ENCODE measurements around the gene RAD51B.

The RAD51B gene

DNA sequence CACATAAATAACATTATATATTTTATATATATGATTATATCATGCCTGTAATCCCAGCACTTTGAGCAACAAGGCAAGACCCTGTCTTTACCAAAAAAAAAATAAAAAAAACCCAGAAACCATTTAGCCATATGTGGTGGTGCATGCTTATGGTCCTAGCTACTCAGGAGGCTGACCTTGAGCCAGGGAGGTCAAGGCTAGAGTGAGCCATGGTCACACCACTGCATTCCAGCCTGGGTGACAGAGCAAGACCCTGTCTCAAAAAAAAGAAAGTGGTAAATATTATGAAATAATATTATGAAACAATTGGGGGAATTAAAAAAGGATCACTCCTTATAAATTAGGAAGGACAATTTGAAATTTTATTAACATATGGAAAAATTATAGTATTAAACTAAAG is 16.0 kb downstream of the RAD51B start:
- no peak for DNase-seq

DNA sequence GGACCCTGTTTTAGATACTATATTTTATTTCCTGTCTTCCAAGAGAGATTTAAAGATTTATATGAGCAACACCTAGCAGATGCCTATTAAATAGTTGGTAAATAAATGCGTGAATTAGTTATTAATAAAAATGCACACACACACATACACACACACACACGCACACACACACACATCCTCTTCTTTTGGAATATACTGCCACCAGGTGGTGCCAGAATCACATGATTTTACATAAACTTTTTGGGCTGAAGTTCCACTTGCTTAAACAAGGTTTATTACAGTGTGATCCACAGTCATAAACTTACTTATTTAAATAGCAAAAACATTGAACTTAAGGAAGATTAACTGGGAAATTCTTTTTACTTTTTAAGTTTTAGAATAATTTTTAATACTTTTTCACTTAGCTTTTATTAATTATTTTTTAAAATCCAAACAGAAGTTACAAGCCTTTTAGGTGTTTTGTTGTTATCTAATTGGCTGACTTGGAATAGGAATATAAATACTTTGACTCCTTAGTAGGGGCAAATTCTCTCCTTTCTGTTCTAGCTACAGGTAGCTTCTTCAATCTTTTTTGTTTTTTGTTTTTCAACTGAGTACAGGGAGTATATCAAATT is 17.5 kb downstream of the RAD51B start:
- peak; percentile 46 for DNase-seq

DNA sequence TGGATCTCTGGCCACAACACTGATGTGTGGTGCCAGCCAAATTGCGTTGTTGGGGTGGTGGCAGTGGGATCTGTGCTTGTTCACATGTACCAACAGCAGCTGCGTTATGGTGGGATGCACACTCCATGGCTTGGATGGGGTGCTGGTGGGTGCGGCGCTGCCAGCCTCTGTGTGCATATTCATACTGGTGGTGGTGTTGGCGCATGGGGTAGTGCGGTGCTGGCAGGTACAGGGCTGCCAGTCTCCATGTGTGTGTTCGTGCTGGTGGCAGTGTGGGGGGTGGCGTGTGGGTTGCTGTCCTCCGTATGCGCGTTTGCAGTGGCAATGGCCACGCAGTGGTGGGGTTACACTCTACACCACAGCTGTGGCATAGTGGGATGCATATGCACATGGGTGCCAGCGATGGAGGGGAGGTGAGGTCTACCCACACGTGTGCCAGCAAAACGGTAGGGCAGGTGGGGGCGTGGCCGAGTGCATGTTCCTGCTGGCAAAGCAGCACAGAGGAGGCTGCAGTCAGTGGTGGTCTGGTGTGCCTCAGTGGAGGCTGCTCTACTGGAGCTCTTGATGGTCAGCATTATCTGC is 26.5 kb downstream of the RAD51B start:
- no peak for DNase-seq

DNA sequence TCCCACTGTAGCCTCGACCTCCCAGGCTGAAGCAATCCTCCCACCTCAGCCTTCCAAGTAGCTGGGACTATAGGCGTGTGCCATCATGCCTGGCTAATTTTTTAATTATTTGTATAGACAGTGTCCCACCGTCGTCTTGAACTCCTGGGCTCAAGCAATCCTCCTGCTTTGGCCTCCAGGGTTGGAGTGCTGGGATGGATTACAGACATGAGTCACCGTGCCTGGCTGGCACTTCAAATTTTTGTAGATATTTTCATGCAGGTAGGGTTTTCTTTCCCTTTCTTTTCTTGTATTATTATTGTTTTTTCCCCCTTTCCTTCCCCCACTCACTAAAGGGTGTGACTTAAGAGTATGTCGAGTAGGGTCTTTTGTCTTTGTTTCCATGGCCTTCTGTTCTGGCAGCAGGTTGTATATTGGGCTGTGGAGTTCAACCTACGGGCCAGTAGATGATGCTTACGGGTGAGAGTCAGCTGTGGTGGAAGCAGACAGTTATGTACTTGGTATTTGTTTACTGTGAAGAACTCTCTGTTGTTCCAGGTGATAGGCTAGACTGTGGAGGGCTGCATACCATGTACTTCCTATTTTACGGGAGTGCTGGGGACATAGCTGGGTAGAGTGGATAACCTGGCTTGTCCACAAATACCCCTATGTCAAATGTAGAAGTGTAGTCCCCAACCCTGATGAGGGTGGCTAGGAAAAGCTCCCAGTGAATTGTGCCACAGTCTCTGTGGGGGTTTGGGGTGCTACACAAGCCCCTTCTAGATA is 30.7 kb downstream of the RAD51B start:
- no peak for DNase-seq

DNA sequence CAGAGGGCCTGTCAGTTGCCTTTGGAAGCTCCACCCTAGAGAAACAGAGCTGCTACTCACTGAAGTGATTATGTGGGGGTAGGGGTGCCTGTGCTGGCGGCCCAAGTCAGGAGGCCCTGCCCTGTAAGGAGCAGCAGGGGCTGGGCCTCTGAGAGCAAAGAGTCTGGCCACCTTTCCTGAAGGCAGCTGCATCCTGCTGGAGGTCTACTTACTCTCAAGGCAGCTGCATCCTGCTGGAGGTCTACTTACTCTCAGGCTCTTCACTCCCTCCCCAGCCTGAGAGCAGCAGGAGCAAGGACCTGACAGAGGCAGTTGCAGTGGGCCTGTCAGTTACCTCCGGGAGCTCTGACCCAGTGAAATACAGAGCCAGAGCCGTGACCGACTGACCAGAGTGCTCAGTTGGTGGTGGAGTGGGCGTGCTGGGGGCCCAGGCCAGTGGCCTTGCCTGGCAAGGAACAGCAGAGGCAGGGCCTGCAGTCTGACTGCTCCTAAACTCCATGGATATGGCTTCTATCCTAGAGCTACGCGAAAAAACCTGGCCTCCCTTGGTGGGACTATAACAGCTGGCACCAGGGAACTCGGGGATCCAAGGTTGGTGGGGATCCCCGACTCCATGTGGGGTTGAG is 32.3 kb downstream of the RAD51B start:
- DNase-seq: no peak

DNA sequence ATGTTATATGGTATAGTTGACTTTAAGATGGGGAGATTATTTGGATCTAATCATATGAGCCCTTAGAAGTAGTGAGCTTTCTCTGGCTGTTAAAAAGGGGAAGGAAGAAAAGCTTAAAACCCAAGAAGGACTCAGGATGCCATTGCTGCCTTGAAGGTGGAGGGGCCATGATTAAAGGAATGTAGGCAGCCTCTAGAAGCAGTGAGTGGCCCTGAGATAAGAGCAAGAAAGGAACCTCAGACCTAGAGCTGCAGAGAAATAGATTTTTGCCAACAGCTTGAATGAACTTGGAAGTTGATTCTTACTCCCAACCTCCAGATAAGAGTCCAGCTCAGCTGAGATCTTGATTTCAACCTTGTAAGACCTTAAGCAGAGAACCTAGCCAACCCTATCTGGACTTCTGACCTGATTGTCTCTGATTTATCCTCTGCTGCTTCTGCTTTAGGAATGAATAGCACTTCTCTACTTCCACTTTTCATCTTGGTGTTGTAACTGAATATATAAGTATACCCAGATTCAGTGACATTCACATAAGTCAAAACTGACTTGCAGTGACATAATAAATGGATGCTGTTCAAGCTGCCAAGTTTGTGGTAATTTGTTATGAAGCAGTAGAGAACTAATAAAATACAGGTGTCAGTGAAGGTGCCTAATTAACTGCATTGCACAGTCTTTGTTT is 33.5 kb downstream of the RAD51B start:
- DNase-seq: no peak

DNA sequence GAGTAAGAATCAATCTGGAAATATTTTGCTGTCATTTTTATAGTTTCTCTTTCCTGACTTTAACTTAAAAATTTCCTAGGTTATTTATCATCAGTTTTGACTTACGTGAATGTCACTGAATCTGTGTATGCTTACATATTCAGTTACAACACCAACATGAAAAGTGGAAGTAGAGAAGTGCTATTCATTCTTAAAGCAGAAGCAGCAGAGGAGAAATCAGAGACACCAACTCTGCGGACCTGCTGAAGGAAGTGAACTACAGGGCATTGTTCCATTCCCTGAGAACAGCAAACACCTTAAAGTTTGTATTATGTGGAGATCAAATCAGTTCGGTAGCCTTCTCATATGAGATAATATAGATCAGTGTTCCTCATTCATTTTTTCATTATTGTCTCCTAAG is 34.1 kb downstream of the RAD51B start:
- no peak for DNase-seq

DNA sequence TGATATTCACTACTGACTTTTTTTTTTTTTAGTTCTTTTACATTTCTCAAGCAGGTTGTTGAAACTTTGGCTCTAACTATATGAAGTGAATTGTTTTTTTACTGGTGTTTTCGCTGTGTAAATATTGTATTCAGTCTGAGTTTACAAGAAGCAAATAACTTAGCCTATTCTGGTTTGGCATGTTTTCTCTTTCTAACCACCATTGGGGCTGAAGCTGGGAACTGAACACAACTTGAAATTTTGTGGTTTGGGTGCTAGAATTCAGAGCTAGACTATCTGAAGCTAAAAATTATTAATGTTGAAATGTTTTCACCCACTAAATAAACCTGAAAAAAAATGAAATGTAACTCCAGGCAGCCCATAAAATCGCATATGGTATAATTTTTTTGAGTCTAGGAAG is 37.2 kb downstream of the RAD51B start:
- no peak for DNase-seq

DNA sequence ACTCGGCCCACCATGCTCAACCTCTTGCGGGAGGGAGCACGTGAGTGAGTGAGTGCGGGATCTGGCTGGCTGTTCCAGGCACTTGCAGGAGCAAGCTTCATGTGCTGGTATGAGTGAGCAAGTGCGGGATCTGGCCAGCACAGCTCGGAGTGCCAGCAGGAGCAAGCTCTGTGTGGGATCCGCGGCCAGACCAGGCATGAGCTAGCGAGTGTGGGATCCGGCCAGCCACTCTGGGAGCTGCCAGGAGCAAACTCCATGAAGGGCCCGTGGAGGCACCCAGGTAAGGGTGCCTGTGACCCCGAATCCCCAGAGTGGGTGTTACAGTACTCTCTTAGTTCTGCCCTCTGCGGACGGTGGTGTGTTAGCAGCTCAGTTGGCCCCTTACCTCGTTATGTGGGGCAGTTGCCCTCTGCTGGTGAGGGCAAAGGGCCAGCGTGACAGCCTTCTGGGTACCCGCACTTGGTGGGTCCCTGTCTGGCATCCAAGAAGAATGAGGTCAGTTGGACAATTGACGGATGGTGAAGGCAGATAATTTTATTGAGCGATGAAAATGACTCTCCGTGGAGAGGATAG is 38.3 kb downstream of the RAD51B start:
- DNase-seq: no peak

DNA sequence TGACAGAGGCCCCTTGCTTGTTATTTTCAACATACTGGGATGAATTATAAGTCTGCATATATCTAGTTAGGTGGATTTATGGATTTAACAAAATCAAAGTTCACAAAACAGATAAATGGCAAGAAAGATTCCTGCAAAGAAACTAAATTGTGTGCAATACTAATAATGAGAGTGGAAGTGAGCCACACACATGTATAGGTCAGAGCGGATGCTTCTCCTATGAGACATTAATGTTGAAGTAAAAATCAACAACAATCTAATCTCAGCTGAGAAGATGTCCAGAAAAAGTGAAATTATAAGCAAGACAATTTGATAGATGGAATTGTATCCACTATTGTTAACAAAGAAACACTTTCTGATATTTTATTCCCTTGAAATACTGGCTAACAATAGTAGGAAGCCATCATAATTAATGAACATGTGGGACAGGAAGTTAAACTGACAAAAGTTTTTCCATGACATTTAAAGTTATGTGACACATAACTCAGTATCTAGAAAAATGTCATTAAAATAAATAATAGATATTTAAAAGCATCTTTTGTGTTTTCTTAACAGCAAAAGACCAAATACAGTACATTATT is 39.7 kb downstream of the RAD51B start:
- DNase-seq: no peak

DNA sequence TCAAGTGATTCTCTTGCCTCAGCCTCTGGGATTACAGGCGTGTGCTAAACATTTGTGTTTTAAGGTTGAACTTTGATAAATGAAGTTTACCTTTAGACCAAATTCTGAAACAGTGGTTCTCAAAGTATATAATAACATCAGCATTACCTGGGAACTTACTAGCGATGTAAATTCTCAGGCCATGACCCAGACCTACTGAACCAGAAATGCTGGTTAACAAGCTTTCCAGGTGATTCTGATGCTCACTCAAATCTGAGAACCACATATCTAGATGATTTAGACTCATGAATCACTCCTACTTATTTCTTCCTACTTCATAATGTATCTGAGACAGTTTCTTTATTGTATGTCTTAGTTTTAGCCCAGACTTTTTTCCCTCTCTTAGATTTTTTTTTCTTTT is 43.6 kb downstream of the RAD51B start:
- DNase-seq: no peak

DNA sequence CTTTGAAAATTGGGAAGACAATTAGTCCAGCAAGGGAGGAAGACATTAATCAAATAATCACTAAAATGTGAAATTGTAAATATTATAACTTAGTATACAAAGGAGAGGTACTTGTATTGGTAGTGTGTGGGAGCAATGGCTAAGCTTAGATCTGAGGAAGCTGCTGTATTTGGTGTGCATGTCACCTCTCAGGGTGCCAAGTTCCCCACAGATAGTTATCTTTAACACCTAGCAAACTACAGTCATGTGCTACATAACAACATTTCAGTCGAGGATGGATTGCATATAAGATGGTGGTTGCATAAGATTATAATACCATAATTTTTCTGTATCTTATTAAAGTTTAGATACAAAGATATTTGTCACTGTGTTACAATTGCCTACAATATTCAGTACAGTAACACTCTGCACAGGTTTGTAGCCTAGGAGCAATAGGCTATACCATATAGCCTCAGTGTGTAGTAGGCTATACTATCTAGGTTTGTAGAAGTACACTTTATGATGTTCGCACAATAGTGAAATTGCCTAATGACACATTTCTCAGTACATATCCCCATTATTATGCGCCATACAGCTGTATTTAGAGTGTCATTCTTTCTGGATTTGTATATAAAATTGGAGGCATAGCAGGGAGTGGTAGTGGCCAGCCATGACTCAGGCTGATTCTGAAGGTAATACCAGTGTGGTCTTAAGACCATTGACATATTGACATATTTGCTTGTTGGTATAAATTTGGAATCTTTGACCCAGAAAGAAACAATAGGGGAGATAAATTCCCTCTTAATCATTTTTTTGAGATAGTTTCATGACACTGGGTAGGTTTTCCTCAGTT is 55.8 kb downstream of the RAD51B start:
- DNase-seq: no peak

DNA sequence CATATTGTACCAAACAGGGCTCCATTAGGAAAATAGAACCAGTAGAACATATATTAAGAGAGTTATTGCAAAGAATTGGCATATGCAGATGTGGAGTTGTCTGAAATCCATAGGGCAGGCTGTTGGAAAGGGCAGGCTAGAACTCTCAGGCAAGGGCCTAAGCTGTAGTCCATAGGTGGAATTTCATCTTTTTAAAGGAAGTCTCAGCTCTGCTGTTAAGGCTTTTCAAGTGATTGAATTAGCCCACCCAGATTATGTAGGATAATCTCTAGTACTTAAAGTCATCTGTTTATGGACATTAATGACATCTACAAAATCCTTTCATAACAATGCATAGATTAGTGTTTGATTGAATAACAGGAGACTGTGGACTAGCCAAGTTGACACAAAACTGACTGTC is 59.4 kb downstream of the RAD51B start:
- DNase-seq: no peak

DNA sequence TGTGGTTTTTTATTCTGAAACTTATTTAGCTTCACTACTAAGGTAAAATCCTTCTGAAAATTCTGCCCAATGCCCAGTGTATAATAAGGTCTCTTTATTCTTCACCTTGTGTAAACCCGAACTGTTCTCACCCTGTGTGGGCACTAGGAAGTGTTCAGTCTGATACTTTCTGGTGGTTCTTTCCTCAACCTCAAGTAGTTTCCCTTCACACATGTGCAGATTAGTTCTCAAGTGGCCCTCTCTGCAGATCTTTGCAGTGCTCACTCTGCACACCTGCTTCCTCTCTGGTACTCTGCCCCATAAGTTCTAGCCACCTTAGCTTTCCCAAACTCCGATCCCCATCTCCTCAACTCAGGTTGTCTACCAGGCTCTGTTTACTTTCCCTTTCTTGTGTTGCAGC is 61.6 kb downstream of the RAD51B start:
- no peak for DNase-seq

DNA sequence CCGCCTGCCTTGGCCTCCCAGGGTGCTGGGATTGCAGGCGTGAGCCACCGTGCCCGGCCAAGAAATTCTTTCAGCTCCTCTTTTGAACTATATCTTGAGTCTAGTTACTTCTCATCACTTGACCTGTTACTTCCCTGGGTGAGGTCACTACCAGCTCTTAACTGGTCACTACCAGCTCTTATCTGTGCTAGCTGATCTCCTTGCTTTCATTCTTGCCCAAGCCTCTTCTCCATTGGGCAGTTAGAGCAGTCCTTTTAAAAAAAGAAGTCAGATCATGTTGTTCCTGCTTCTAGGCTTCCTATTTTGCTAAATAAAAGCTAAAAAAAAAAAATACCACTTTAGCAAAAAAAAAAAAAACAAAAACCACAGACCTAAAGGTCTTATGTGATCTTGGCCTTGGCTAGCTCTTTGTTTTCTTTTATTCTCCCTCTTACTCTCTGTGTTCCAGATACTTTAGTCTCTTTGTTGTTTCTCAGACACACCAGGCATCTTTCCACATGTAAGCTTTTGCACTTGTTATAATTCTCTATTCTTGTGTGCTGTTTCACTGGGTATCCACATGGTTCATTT is 63.5 kb downstream of the RAD51B start:
- DNase-seq: no peak

DNA sequence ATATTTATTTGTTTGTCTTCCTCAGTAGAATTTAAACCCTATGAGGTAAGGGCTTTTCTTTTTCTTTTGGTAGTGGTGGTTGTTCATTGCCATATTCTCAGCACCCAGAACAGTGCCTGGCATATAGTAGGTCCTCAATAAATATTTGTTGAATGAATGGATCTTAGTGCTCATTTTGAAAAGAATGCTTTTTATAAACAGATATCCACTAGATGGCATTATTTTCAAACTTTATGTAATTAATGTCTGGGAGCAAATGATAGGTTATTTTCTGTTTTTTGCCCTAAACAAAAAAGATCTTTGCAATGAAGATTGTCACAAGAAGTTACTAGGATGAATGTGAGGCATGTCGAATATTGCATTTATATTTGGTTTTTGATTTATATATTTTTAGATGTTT is 64.1 kb downstream of the RAD51B start:
- DNase-seq: no peak

DNA sequence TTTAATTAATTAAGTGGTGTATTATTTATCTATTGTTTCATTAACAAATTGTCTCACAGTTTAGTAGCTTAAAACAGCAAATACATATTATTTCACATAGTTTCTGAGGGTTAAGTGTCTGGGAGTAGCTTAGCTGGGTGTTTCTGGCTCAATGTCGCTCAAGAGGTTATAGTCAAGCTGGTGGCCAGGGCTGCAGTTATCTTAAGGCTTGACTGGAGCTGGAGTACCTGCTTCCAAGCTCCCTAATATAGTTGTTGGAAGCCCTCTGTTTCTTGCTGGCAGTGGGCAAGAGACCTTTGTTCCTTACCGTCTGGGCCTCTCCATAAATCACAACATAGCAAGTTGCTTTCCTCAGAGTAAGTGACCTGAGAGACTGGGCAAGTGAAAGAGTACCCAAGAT is 66.6 kb downstream of the RAD51B start:
- no peak for DNase-seq

DNA sequence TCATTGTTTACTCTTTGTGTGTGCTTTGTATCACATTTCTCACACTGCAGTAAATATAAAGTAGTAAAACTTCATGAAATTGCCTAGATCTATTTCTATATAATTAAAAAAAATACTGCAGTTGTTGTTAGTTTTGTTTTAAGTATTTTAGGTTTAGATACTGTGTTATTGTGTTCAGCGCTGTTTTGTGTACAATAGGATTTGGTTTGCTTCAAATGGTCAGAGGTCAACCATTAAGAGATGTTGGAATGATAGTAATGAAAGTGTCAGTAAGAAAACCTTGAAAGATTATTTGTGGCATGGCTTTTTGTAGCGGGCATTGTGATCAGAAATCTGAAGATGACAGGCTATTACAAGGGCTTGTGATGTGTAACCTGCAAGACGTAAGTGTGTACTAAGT is 67.9 kb downstream of the RAD51B start:
- no peak for DNase-seq

DNA sequence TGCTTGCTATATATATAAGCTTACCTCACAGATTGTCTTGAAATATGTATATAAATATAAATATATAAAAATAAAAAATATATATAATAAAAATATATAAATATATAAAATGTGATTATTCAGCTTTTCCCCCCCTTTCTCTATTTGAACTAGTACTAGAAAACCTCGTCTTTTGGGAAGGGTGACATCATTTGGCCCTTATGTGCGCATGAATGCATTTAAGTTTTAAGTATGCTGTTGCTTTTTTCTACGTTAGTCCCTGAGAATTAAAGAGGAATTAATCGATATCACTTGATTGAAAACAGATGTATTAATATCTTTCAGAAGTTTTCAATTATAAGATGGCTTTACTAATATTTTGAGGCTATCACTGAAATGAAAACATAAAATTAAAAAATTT is 69.9 kb downstream of the RAD51B start:
- no peak for DNase-seq

DNA sequence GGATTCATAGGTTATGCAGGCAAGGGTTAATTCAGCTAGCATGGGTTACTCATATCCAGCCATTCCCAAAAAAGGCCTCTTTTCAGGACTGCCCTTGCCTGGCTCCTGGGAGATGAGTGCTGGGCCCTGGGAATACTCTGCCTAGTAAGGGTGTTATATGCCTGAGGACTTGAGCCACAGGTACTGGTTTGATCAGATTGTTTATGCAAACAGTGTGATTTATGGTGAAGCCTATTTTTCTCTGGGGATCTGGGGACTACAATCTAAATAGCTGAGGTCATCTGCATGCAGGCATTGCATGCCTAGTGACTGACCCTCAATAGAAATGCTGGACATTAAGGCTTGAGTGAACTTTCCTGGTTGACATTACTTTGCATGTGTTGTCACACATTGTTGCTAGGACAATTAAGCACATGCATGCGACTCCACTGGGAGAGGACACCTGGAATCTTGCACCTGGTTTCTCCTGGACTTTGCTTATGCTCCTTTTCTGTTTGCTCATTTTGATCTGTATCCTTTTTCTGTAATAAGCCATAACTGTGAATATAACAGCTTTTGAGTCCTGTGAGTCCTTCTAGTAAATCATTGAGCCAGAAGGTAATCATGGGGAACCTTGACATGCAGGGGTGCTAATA is 73.0 kb downstream of the RAD51B start:
- no peak for DNase-seq

DNA sequence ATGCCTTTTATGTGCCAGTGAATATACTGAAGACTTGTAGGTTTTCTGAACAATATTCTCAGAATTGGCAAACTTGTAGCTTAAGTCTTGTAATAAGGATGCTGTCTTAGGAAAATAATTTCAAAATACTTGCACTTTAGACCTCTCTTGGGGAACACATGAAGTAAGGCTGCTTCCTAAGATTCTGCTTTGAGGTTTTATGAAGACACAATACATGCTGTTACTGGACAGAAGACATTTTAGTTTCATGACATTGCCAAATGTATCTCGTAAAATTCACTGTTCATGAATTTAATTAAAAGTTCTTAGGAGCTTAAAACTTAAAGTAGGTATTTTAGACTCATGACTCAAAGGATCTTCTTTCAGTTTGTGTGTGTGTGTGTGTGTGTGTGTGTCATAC is 80.7 kb downstream of the RAD51B start:
- DNase-seq: no peak
